Transverse colon (tissue), 4 donors: ENCODE measurements around the gene STAB2. TPM values are rescaled to one million over a fixed set of nuclear protein-coding genes. Genes with fewer than 3 reads are reported as not detected.

Experiments used
- DNase-seq: peaks from one replicate; pipeline ENCODE4 v3.0.0-alpha.2; 2019
- H3K27ac ChIP-seq, 4 donors: fragments of 200-600 bp; sonication (generic); 2 replicates each; pipeline ENCODE4 v1.5.1; 2016 to 2018; ENCODE audit warnings: inconsistent platforms in 4 of 4
- H3K27me3 ChIP-seq: fragments of 200-600 bp; sonication (generic); 2 replicates; pipeline ENCODE4 v1.5.1; 2017; ENCODE audit warnings: inconsistent platforms
- H3K36me3 ChIP-seq, 4 donors: fragments of 200-600 bp; sonication (generic); 2 replicates each; pipeline ENCODE4 v1.5.1; 2017 to 2019; ENCODE audit warnings: inconsistent platforms in 4 of 4
- H3K4me1 ChIP-seq, 4 donors: fragments of 200-600 bp; sonication (generic); 2 replicates each; pipeline ENCODE4 v1.5.1; 2017 to 2020; ENCODE audit warnings: inconsistent platforms in 4 of 4
- H3K4me3 ChIP-seq, 4 donors: fragments of 200-600 bp; sonication (generic); 1 replicate in 1 of 4; 2 replicates in 3 of 4; pipeline versions ENCODE4 v1.5.1 to v1.6.1; 2017 to 2019; ENCODE audit warnings: inconsistent platforms in 4 of 4
- H3K9me3 ChIP-seq, 2 donors: fragments of 200-600 bp; sonication (generic); 2 replicates each; pipeline ENCODE4 v1.5.1; 2017 to 2019; ENCODE audit warnings: inconsistent platforms in 2 of 2
- EP300 ChIP-seq: sonication (generic); formaldehyde crosslinking; IDR thresholded peaks from one replicate; pipeline ENCODE4 v1.6.1; 2017; ENCODE audit warnings: antibody characterized with exemption, low read depth
- POLR2A ChIP-seq: fragments of 450-650 bp; IDR thresholded peaks from one replicate; pipeline ENCODE4 v1.6.1; 2016; ENCODE audit warnings: antibody characterized with exemption, mild to moderate bottlenecking, moderate library complexity
- POLR2AphosphoS5 ChIP-seq, 3 donors: sonication (generic); formaldehyde crosslinking; IDR thresholded peaks; one replicate each; pipeline ENCODE4 v1.6.1; 2016; ENCODE audit warnings: antibody characterized with exemption in 3 of 3
- WGBS, 2 donors: methylation state at CpG; one replicate each; pipeline ENCODE4 v1.1.5; 2018; ENCODE audit warnings: low coverage in 1 of 2; 5-methylcytosine and 5-hydroxymethylcytosine counted together
- in situ Hi-C, 4 donors: fragments of 200-750 bp; cut with MboI; loops; one replicate each; pipeline versions ENCODE4 v1.15.0 to v1.15.1; 2017; ENCODE audit warnings: low sequenced_read_pairs in 3 of 4, low pct_ligation_motif_present in 1 of 4, low pct_unique_long_range_greater_than_20kb in 1 of 4
- intact Hi-C: fragments of 100-400 bp; cut with DNase I; formaldehyde crosslinking; loops from one replicate; pipeline ENCODE4 v1.15.1; 2023; ENCODE audit warnings: low total_unique reads
- total RNA-seq, 4 donors: library from RNA; depleted of rRNA; stranded (reverse); fragments of >200 nt; gene quantifications; one replicate each; pipeline ENCODE4 v1.1.0, GENCODE V29; 2016
- TF ChIP-seq, protein P1 (sequence below), 5 experiments: fragments of 200-600 bp in 3 of 5; fragments of 450-650 bp in 2 of 5; sonication (generic) in 3 of 5; IDR thresholded peaks; 1 replicate in 2 of 5; 2 replicates in 3 of 5; pipeline ENCODE4 v1.5.1; 2016 to 2017; ENCODE audit warnings: antibody characterized with exemption in 5 of 5, inconsistent platforms in 3 of 5, mild to moderate bottlenecking in 2 of 5, moderate library complexity in 1 of 5

The STAB2 gene
- total RNA-seq, 4 donors from 2014 or later, result 0.48 to 1.9 (median 1.1) TPM; not detected in 1

DNA sequence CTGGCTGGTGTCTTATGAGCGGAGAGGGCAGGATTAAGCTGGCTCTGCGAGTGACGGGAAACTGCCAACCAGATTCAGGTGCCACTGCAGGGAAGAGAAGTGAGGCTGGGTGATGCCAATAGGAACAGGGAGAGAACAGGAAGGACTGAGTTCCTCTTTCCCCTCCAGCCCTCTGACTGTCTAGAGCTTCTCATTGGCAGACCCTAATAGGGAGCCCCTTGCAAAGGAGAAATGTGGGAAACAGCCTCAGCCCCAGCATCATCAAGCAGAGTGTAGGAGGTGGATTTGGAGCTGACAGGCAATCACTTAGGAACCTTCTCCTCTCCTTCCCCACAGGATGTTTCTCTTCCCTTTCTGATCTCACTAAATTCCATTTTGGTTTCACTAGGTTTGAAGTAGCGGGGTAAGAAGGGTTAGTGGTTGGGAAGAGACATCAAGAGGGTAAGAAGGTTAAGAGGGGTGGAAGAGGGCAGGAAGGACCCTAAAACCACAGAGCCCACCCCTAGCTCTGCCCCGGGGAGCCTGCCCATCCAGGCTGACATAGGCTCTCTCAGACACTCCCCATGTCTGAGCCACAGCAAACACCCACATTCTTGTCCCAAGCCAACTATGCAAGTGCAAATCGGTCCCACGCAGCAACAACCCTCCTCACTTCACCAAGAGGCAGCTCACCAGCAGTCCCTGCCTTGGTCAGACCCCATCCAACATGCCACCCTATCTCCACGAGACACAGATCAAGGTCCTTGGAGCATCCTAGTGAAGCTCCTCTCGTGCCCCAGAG, 111.1 kb downstream of the STAB2 start:
- Histone ChIP-seq H3K4me3 (no peak overlapping the region), H3K36me3 (no peaks in the 10 kb centered on the region), H3K9me3 (no peaks in the 10 kb centered on the region), H3K27ac (no peak overlapping the region), H3K4me1 (no peaks in the 10 kb centered on the region), H3K27me3 (no peaks in the 10 kb centered on the region)
- 73% methylated on average over 9 of the region's 9 CpGs; no CpG with 5 or more reads in 1 of the 2 donors for WGBS, 2 donors
- intact Hi-C loops (no loop called here), in situ Hi-C loops (no loop called here)
- TF ChIP-seq POLR2AphosphoS5 (IDR thresholded peaks at IDR 0.05) (no peak), POLR2A (no peak), EP300 (no peak)
- TF ChIP-seq, protein P1, sequence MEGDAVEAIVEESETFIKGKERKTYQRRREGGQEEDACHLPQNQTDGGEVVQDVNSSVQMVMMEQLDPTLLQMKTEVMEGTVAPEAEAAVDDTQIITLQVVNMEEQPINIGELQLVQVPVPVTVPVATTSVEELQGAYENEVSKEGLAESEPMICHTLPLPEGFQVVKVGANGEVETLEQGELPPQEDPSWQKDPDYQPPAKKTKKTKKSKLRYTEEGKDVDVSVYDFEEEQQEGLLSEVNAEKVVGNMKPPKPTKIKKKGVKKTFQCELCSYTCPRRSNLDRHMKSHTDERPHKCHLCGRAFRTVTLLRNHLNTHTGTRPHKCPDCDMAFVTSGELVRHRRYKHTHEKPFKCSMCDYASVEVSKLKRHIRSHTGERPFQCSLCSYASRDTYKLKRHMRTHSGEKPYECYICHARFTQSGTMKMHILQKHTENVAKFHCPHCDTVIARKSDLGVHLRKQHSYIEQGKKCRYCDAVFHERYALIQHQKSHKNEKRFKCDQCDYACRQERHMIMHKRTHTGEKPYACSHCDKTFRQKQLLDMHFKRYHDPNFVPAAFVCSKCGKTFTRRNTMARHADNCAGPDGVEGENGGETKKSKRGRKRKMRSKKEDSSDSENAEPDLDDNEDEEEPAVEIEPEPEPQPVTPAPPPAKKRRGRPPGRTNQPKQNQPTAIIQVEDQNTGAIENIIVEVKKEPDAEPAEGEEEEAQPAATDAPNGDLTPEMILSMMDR (IDR thresholded peaks at IDR 0.05), result no peak
- no peak for DNase-seq

DNA sequence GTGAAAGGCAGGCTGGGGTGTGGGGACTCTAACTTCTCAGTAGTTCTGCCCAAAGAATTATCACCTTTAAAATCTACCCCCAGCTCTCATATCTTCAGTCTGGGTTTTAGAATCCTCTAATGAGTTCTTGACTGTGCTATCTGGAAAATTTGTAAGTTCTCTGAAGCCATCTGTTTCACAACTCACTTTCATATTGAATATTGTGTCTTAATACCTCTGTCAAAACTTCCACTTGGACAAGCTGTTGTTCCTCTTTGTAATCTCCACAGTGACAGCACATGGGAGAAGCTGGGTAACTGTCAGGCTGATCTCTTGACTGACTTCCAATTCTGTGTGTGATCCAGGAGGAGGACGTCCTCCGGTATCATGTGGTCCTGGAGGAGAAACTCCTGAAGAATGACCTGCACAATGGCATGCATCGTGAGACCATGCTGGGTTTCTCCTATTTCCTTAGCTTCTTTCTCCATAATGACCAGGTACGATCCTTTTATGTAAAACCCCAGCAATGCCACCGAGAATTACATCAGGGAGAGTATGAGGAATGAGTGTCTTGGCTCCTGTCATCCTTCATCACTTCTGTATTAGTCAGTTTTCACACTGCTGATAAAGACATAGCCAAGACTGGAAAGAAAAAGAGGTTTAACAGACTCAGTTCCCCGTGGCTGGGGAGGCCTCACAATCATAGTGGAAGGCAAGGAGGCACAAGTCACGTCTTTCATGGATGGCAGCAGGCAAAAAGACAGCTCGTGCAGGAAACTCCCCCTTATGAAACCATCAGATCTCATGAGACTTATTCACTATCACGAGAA, 111.9 kb downstream of the STAB2 start:
- intact Hi-C loops, result no loop called here
- TF ChIP-seq POLR2AphosphoS5 (IDR thresholded peaks at IDR 0.05) (no peak), POLR2A (no peak)
- WGBS, 2 donors, result 78% methylated on average over 9 of the region's 9 CpGs; no CpG with 5 or more reads in 1 of the 2 donors
- Histone ChIP-seq H3K4me3 (no peak overlapping the region), H3K36me3 (no peaks in the 10 kb centered on the region), H3K9me3 (no peaks in the 10 kb centered on the region), H3K27ac (no peak overlapping the region), H3K4me1 (no peaks in the 10 kb centered on the region), H3K27me3 (no peaks in the 10 kb centered on the region)
- in situ Hi-C loops, result no loop called here
- no peak for DNase-seq

DNA sequence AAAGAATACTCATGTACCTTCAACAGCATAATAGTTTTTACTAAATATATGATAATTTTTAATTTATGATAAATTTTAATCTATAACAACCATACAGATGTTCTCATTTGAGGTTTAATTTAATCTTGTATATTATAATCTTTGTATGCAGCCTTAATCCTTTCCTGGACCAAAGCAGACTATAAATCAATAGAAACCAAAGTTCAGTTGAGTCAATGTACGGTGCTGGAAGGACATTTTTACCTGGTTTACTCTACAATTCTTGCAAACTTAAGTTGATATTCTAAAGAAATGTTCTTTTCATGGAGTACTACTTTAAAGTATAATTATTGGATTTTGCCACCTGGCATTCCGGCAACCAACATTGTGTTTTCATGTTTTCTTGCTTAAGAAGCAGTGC, 118.0 kb downstream of the STAB2 start:
- in situ Hi-C loops, result no loop called here

DNA sequence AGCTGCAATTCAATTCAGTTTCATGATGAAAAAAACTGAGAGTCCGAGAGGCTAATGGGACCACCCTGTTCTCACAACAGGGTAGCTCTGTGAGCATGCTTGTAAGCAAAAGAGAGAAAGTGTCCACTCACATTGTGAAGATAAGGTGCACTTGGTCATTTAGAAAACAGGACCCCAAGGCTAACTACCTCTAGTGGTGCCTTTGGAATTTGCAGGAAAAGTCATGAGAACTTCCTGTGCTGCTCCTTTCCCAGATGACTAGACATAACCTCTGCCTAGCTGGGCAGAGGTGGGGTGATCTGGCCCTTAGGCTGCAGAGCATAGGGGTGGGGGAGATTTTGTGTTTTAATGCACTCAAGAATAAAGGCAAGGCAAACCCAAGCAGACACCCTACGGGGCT, 118.9 kb downstream of the STAB2 start:
- H3K9me3 ChIP-seq, result no peaks in the 10 kb centered on the region
- H3K27me3 ChIP-seq, result no peaks in the 10 kb centered on the region
- intact Hi-C loops, result no loop called here
- no peak overlapping the region for H3K27ac ChIP-seq
- H3K4me3 ChIP-seq, result no peak overlapping the region
- DNase-seq, result no peak
- TF ChIP-seq EP300 (no peak), POLR2AphosphoS5 (IDR thresholded peaks at IDR 0.05) (no peak), POLR2A (no peak)
- TF ChIP-seq, protein P1 (IDR thresholded peaks at IDR 0.05), result peak in 2 of 5 experiments; percentile 9 to 16
- H3K36me3 ChIP-seq, result no peaks in the 10 kb centered on the region
- WGBS, 2 donors, result 67 to 85% methylated on average over 1 to 2 of the region's 2 CpGs
- no peaks in the 10 kb centered on the region for H3K4me1 ChIP-seq
- in situ Hi-C loops, result no loop called here

More for the DNA sequence above, 118.0 kb downstream of the STAB2 start:
- Histone ChIP-seq H3K9me3 (no peaks in the 10 kb centered on the region), H3K4me3 (no peak overlapping the region), H3K4me1 (no peaks in the 10 kb centered on the region), H3K36me3 (no peaks in the 10 kb centered on the region), H3K27ac (no peak overlapping the region), H3K27me3 (no peaks in the 10 kb centered on the region)
- WGBS, 2 donors, result 72 to 88% methylated on average over 2 of the region's 2 CpGs
- DNase-seq, result no peak
- intact Hi-C loops, result no loop called here
- TF ChIP-seq EP300 (no peak), POLR2AphosphoS5 (IDR thresholded peaks at IDR 0.05) (no peak), POLR2A (no peak)
- TF ChIP-seq, protein P1 (IDR thresholded peaks at IDR 0.05), result no peak
